Measurements from ENCODE around the gene DHX29. TPM values are rescaled to one million over a fixed set of nuclear protein-coding genes. Genes with fewer than 3 reads are reported as not detected.

The DHX29 gene
- polyA plus RNA-seq, 12 donors, result 21.8 to 35.8 (median 29.3) TPM; not detected in 1

DNA sequence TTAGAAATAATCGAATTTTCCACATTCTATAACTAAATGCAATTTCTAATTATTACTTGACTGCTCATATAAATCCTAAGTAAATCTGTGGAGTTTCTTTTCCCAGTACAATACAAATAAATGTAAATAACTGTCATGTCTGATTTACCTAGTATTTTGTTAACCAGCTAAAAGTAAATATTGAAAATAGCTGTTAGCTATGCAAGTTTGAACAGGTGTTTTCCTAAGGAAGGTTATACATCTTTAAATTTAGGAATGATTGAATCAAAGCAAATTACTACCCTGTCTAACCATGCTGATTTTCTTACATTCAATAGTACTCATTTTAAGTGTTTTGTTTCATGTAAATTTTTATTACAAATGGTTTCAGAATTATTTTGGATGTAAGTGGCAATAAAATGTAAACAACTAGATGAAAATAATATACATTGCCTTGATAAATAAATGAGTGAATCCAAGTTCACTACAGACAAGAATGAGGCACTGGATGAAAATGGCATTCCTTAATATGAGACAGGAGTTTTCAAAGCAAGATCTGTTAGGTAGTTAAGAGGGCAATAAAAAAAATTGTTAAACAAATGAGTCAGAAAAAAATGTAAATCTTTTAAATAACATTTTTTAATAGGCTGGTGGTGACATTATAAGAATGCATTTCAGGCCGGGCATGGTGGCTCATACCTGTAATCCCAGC lies 96.2 kb downstream of the DHX29 start:
- DNase-seq, result no peak

Other genes with a start within 250 kb of the DHX29 start
- 1 to 10 TPM in 5 of 12 donors, under 1 TPM in 5, not detected in 2; 0.32 to 2.0 (median 1.1) TPM for gene GZMA, start 205.0 kb downstream of the DHX29 start, polyA plus RNA-seq (ENCODE audit: insufficient read length in 12 of 12)
- gene GPX8, start 147.5 kb downstream of the DHX29 start, polyA plus RNA-seq (ENCODE audit: insufficient read length in 12 of 12), result 100 to 1,000 TPM in 2 of 12 donors, 10 to 100 TPM in 9, not detected in 1; 50.7 to 130 (median 77.5) TPM
- under 1 TPM in 5 of 12 donors, not detected in 7; 0.07 to 0.14 (median 0.10) TPM for gene CDC20B, start 134.5 kb downstream of the DHX29 start, polyA plus RNA-seq (ENCODE audit: insufficient read length in 12 of 12)
- not detected for gene MCIDAS, start 80.4 kb downstream of the DHX29 start, polyA plus RNA-seq (ENCODE audit: insufficient read length in 12 of 12)
- under 1 TPM in 7 of 12 donors, not detected in 5; 0.07 to 0.34 (median 0.26) TPM for gene CCNO, start 74.1 kb downstream of the DHX29 start, polyA plus RNA-seq (ENCODE audit: insufficient read length in 12 of 12)
- gene MTREX, start 295 bp upstream of the DHX29 start, polyA plus RNA-seq (ENCODE audit: insufficient read length in 12 of 12), result 10 to 100 TPM in 11 of 12 donors, not detected in 1; 29.8 to 82.3 (median 70.5) TPM
- 10 to 100 TPM in 11 of 12 donors, not detected in 1; 53.3 to 76.8 (median 57.0) TPM for gene PLPP1, start 227.3 kb upstream of the DHX29 start, polyA plus RNA-seq (ENCODE audit: insufficient read length in 12 of 12)

All from muscle of arm (tissue), 12 donors.